Stromal cell of bone marrow (primary cell): Measurements from ENCODE around the gene KRT38.
"Not testable (repeated sequence)": the region's sequence is repeated elsewhere in the genome, so short reads cannot be mapped to it uniquely, and the experiment has no call there.

ENCODE experiments used
- DNase-seq: peaks from one replicate; pipeline ENCODE4 v3.0.0-alpha.2; 2012; ENCODE audit warnings: low read depth

Gene KRT38

GRCh38 chr17:41462705-41463104, 21.9 kb upstream of the KRT38 start:
- DNase-seq = no peak

- no peak for DNase-seq
These were observed 16.9 kb upstream of the KRT38 start for GRCh38 chr17:41457676-41458075.

- DNase-seq = no peak
These were observed 15.4 kb upstream of the KRT38 start for GRCh38 chr17:41456204-41456603.

- DNase-seq = peak; percentile 41
These were observed 14.5 kb upstream of the KRT38 start for GRCh38 chr17:41455236-41455635.

GRCh38 chr17:41453066-41453465, 12.3 kb upstream of the KRT38 start:
- no peak for DNase-seq

- no peak for DNase-seq
These were observed 11.5 kb upstream of the KRT38 start for GRCh38 chr17:41452281-41452680.

GRCh38 chr17:41451154-41451728, 10.5 kb upstream of the KRT38 start:
- no peak for DNase-seq

GRCh38 chr17:41449008-41449407, 8.2 kb upstream of the KRT38 start:
- DNase-seq = no peak

GRCh38 chr17:41448506-41448905, 7.7 kb upstream of the KRT38 start:
- no peak for DNase-seq

- no peak for DNase-seq
These were observed 6.0 kb upstream of the KRT38 start for GRCh38 chr17:41446806-41447205.

- DNase-seq = no peak
These were observed 3.9 kb upstream of the KRT38 start for GRCh38 chr17:41444640-41445039.

- DNase-seq = peak; percentile 36
These were observed 3.4 kb upstream of the KRT38 start for GRCh38 chr17:41444186-41444585.

- no peak for DNase-seq
These were observed 2.0 kb upstream of the KRT38 start for GRCh38 chr17:41442739-41443138.

- DNase-seq = no peak
These were observed 1.4 kb downstream of the KRT38 start for GRCh38 chr17:41439375-41439774.

GRCh38 chr17:41437769-41438168, 3.0 kb downstream of the KRT38 start:
- DNase-seq = no peak

GRCh38 chr17:41437254-41437653, 3.5 kb downstream of the KRT38 start:
- DNase-seq = no peak

- no peak for DNase-seq
These were observed 6.4 kb downstream of the KRT38 start for GRCh38 chr17:41434415-41434814.

- no peak for DNase-seq
These were observed 6.8 kb downstream of the KRT38 start for GRCh38 chr17:41434005-41434404.

GRCh38 chr17:41433586-41433985, 7.2 kb downstream of the KRT38 start:
- no peak for DNase-seq

GRCh38 chr17:41430376-41430775, 10.4 kb downstream of the KRT38 start:
- not testable (repeated sequence) for DNase-seq

- no peak for DNase-seq
These were observed 11.1 kb downstream of the KRT38 start for GRCh38 chr17:41429667-41430066.

GRCh38 chr17:41428591-41429291, 12.0 kb downstream of the KRT38 start:
- no peak for DNase-seq

- DNase-seq = no peak
These were observed 16.6 kb downstream of the KRT38 start, which contains the start of gene KRT37 for GRCh38 chr17:41424111-41424635. TSS of gene KRT37 (minus strand) at chr17:41424585. CDS start at chr17:41424523, 62 bp downstream.

- DNase-seq = not testable (repeated sequence)
These were observed 18.2 kb downstream of the KRT38 start for GRCh38 chr17:41422586-41422985.
